AG09309 (cell line): ENCODE measurements around the gene TTLL11.

Experiments
- DNase-seq: peaks from one replicate; pipeline ENCODE4 v3.0.0-alpha.2; 2010; ENCODE audit warnings: low read depth
- H3K4me3 ChIP-seq: 2 replicates; pipeline ENCODE4 v1.5.1; 2011; ENCODE audit warnings: mild to moderate bottlenecking, low read depth, low read length, moderate library complexity; ENCODE audit not compliant: control insufficient read depth
- TF ChIP-seq, protein P1 (sequence below): IDR thresholded peaks from 2 replicates; pipeline ENCODE4 v1.5.1; 2011; ENCODE audit warnings: mild to moderate bottlenecking, low read depth, low read length, inconsistent platforms; ENCODE audit not compliant: insufficient read depth, control insufficient read depth; ENCODE audit errors: missing control alignments

TTLL11 gene

DNA sequence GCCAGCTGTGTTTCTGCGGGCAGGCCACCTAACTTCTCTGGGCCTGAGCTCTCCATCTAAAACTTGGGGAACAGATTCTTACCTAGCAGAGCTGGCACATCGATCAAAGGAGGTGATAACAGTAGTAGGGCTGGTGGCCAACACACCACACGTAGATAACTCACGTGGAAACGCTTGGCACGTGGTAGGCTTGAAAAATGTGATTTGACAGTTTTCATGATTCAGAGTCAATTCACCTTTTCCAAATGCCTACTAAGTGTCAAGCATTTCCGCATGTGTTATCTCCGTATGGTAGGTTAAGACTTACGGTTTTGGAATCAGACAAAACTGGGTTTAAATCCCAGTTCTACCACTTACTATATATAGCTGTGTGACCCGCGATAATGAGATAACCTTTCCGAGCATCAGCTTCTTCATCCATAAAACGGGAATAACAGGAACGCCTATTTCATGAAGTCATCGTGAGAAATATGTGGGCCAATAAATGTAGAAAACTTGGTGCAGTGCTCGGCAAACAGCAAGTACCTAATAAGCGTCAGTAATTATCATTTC lies 41.0 kb upstream of the TTLL11 start:
- TF ChIP-seq, protein P1, sequence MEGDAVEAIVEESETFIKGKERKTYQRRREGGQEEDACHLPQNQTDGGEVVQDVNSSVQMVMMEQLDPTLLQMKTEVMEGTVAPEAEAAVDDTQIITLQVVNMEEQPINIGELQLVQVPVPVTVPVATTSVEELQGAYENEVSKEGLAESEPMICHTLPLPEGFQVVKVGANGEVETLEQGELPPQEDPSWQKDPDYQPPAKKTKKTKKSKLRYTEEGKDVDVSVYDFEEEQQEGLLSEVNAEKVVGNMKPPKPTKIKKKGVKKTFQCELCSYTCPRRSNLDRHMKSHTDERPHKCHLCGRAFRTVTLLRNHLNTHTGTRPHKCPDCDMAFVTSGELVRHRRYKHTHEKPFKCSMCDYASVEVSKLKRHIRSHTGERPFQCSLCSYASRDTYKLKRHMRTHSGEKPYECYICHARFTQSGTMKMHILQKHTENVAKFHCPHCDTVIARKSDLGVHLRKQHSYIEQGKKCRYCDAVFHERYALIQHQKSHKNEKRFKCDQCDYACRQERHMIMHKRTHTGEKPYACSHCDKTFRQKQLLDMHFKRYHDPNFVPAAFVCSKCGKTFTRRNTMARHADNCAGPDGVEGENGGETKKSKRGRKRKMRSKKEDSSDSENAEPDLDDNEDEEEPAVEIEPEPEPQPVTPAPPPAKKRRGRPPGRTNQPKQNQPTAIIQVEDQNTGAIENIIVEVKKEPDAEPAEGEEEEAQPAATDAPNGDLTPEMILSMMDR: no peak
- DNase-seq: no peak
- no peak overlapping the region for H3K4me3 ChIP-seq

DNA sequence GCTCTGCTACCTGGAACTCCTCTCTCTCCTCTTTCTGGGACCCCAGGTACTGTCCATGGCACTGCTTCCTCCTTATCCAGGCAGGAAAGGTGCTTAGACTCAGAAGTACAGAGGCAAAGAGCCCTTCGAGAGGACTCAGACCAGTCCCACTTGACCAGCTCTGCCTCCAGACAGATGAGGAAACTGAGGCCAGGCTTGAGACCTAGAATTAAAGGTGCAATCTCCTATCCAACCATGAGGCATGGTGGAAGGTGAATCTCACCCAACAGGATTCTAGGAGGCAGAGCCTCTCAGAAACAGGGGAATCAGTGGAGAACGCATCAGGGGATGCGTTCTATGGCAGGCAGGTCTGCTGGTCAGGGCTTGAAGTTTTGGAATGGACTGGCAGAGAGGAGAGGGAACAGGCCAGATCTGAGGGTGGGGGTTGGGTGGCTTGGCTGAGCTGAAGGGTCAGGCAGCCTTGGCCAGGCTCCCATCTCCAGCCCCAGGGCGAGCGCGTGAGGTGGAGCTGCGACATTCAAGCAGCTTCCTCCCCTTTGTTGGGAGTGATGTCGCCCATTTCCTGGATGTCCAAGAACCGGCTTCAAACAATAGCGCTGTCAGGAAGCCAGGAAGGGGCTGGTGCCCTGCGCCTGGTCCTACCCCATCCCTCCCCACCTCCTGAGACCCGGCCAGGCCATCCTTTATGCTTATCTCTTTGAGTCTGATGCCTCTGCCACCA lies 40.3 kb upstream of the TTLL11 start:
- no peak for DNase-seq
- TF ChIP-seq, protein P1: no peak
- H3K4me3 ChIP-seq: no peak overlapping the region

DNA sequence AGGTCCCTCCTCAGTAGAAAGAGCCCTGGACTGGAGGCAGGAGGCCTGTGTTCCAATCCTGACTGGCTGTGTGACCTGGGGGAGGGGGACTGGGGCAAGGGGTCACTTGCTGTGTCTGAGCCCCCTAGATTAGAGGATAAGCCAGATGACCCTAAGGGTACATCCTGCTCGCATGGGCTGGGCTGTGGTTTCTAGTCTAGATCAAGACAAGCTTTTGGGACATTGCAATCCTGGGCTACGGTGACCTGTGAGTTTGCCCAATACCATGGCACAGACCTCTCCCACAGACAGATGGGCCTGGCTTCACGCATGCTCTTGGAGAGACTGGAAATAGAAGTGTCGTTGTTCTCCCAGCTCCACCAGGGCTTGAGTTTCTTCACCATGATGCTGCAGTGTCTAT lies 39.4 kb upstream of the TTLL11 start:
- TF ChIP-seq, protein P1: no peak
- no peak overlapping the region for H3K4me3 ChIP-seq
- no peak for DNase-seq

DNA sequence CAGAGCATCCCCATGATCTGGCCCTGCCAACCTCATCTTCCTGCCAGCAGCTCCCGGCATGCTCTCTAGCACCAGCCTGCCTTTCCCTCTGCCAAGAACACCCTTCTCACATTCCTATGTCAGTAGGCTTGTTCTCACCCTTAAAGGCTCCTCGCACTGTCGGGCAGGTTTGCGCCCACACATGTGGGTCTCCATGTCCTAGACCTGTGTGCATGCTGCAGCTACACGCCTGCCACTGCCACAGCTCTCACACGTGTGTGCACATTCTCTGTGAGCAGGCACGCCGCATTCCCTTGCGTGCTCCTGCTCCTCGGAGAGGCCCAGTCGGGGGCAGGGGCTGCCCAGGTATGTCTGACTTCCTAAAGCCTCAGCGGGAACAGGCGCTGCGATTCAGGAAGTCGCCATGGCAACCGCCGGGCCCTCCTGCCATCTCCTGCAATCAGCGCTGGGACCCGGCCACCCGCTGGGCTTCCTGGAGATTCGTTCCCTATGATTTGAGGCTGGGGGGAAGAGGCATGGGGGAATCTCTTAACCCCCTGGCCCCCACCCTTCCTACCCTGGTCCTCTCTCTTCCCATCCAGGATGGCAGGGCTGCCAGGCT lies 38.4 kb upstream of the TTLL11 start:
- DNase-seq: no peak

DNA sequence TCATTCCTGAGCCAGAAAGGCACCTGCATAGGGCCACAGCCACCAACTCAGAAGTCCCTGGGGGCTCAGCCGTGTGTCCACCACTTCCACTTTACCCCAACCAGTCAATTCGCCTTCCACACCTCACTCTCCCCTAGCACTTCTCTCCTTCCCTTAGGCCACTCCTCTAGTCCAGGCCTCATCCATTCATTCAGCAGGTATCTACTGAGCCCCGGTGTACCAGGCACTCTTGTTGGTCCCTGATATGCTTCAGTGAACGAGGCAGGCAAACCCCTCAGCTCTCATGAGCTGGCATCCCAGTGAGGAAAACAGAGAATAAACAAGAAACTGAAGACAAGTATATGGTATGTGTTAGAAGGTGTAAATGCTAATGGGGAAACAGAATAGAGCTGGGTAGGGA lies 37.7 kb upstream of the TTLL11 start:
- TF ChIP-seq, protein P1: no peak
- DNase-seq: no peak

More for the DNA sequence above, 38.4 kb upstream of the TTLL11 start:
- TF ChIP-seq, protein P1: no peak
- no peak overlapping the region for H3K4me3 ChIP-seq

DNA sequence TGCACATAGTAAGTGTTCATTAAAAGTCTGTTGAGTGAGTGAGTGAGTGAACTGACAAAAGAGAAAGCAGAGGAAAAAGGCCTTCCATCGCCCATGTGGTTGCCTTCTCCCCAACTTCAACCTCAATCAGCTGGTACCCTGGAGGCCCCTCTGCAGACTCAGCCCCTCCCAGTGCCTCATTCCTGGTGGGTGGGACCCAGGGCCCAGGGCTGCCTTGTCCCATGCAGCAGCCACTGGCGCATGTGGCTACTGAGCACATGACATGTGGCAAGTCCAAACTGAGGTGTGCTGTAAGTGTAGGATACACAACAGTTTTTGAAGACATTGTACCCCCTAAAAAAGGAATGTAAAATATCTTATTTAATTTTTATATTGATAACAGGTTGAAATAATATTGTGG lies 36.9 kb upstream of the TTLL11 start:
- H3K4me3 ChIP-seq: no peak overlapping the region
- TF ChIP-seq, protein P1: no peak
- no peak for DNase-seq

More for the DNA sequence above, 37.7 kb upstream of the TTLL11 start:
- no peak overlapping the region for H3K4me3 ChIP-seq

DNA sequence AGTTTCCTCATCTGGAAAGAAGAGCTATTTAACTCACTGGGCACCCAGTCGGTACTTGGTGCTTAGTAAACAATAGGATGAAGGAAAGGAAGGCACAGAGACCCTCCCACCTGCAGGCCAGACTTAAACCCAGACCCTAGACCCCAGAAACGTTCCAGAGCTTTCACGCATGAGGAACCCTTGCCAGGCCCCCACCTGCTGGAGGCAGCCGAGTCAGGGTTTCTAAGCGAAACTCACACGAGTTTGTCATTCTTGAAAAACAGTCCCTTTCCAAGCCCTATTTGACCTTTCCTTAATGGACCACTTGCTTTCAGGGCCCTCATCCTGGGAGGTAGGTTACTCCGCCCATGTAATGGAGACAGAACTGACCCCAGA lies 35.8 kb upstream of the TTLL11 start:
- no peak for DNase-seq
- TF ChIP-seq, protein P1: no peak
- H3K4me3 ChIP-seq: no peak overlapping the region
